HG02588 (cell line): Measurements from ENCODE around the gene EXOC7.
"Not testable (repeated sequence)": the region's sequence is repeated elsewhere in the genome, so short reads cannot be mapped to it uniquely, and the experiment has no call there.

Source experiments
- ATAC-seq: cut with Tn5 transposase; IDR thresholded peaks from one replicate; pipeline ENCODE4 v1.9.1; 2021; ENCODE audit warnings: mild to moderate bottlenecking, moderate library complexity; ENCODE audit not compliant: unreplicated experiment

The EXOC7 gene

DNA sequence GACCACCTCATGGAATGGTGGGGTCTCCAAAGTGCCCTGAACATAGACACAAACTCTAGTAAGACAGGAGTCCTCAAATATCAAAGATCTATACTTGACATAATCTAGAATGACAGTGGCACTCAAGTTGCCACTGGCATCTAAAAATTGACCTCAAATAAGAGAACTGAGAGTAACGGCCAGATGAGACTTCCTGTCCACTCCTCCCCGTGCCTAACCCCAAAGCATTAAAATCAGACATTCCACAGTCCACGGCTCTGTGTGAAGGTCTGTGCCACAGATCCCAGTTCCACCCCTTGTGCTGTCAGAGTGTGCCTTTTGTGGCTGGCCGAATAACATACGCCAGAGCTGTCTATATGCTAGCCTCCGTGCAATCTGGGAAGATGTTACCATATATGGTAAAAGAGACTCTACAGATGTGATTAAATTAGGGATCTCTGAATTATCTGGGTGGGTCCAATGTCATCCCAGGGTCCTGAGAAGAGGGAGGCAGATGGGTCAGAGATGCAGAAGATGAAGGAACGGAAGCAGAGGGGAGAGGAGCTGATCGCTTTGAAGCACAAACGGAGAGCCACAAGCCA lies 55.5 kb downstream of the EXOC7 start:
- no peak for ATAC-seq

DNA sequence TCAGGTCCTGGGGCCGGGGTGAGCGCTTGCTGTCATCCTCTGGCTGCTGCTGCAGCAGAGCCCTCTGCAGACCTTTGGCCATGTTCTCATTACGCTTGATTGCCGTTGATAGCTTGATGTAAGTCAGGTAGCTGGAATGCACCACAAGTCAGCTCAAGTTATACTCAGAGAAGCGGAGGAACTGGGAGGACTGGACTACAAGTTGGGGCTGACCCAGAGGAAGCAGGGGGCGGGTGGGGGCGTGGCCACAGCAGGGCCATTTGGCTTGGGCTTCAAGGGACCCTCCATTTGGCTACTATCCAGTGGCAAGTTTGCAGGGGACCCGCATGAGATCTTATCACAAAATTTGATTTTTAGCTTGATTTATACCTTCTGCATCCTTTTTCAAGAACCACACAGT lies 57.5 kb downstream of the EXOC7 start:
- ATAC-seq: no peak

DNA sequence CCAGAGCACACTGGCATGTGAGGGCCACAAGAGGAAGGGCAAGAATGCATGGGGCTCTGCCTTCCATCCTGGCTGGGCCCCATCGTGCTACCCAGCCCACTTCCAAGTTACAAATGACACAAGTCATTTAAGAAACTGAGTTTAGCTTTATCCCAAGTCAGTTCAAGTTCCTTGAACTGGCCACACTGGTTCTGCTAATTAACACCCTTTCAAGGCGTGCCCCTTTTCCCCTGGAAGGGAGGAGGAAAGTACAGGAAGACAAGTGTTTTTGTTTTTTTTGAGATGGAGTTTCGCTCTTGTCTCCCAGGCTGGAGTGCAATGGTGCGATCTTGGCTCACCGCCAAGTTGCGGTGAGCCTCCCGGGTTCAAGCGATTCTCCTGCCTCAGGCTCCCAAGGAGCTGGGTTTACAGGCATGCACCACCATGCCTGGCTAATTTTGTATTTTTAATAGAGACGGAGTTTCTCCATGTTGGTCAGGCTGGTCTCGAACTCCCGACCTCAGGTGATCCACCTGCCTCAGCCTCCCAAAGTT lies 59.0 kb downstream of the EXOC7 start:
- ATAC-seq: not testable (repeated sequence)

DNA sequence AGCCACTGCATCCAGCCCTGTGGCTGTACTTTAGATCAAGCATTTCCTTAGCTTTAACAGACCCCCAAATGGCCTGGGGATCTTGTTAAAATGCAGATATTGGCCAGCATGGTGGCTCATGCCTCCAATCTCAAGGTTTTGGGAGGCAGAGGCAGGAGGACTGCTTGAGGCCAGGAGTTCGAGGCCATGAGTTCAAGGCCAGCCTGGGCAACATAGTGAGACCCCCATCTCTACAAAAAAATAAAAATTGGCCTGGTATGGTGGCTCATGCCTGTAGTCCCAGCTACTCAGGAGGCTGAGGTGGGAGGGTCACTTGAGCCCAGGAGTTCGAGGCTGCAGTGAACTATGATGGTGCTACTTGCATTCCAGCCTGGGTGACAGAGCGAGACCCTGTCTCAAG lies 60.7 kb downstream of the EXOC7 start:
- ATAC-seq: not testable (repeated sequence)

DNA sequence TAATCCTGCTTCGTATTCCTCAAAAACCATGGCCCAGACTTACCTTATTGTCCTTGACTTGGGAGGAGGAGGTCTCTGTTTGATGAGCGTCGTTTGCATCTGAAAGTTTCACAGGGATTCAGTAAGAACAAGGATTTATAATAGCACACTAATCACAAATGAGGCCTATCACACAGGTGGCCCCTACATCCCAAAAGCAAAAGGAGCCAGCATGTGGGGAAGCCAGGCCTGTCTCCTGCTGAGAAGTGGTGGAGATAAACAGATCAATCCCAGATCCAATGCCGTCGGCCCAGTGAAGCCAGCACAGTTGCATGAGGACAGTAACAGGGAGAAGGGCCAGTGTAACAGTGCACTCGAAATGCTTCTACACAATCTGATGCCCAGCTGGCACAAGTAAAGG lies 63.2 kb downstream of the EXOC7 start:
- ATAC-seq: no peak

DNA sequence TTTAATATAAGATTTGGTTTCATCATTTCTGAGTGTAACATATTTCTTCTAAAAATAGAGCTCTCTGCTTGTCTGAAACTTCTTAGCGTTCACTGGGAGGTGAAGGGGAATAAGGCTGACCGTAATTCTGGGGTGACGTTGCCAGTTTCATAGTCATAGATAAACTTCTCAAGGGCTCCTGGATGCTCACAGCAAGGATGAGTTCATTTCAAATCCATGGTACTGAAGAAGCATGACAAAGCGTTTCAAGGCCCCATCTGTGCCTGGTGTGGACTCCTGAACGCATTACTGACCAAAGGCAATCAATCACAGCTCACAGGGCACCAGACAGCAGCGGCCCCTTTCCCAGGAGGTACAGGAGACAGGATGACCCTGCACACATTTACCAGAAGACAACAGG lies 64.5 kb downstream of the EXOC7 start:
- ATAC-seq: no peak

DNA sequence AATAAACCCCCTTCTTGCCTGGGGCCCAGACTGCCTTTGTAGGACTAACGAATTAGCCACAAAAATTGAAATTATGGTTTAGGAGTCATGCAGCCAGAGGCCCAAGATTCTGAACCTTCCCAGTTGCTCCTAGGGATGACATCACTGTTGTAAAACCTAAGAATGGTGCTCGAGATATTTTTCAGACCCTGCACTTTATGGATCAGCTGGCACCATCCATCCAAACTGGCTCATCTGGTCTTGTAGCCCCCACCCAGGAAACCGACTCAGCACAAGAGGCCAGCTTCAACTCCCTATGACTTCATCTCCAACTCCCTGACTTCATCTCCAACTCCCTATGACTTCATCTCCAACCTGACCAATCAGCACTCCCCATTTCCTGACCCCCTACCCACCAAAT lies 65.5 kb downstream of the EXOC7 start:
- no peak for ATAC-seq

DNA sequence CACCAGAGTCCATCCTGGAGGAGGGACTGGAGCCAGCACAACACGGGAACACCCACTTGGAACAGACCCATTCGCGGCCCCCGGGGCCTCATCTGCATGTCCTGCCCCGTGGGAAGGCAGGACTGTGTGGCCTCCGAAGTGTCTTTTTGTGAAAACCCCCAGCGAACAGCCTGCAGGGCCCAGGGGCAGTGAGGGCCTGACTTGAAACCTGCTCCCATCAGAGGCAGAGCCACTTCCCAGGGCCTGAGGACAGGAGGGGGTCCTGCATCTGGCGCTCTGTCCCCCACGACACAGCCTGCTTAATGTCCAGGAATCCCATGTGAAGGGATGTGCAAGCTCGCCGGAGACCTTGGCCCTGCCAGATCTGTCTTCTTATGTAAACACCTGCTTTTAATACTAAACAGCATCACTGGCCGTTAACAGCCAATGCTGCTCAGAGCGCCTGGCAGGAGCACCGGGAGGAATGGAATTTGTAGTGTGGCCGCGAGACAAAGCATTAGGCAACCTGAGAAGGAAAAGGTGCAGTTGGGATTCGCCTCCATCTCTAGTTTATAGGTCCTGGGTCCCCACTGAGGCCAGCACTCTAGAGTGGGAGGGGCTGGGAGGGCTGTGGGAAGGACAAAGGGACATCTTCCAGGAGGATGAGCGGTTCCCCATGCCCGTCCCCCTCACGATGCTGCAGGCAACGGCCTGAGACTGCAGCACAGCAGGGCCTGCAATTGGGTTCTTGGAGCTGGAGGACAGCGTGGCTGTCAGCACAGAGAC lies 66.9 kb downstream of the EXOC7 start:
- no peak for ATAC-seq

DNA sequence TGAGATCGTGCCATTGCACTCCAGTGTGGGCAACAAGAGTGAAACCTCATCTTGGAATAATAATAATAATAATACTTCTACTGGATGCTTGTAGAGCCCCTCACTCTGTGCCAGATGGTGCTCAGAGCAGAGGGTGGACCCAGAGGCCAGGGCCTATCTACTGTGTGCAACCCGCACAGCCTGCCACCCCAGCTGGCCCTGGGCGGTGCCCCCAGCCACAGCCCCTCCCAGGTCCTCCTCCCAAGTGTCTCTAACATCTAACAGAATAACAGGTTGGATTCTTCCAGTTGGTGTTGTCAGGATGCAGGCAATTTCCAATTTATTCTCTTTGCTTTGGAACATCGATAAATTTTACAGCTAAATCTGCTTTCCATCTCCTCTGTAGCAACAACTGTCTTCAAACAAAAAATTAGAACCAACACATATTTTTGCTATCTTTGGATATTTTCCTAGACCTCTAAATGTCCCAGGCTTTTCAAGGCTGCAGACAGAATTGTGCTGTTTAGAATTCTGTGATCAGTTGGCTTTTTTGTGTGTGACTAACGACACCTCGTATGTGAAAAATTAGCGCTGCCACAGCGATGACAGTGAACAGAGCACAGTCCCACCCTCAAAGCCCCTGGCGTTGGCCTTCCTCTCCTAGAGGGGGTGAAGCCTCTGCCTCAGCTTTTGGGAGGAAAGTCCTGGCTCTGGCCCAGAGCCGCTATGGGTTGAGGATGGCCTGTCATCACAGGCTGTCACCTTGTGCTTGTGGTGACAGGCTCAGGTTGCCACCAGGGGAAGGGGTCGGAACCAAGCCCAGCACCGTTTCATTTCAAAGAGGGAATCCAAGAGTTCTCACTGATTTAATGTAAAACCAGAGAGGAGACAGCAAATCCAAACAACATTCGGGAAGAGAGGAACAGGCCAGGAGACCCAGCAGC lies 68.9 kb downstream of the EXOC7 start:
- no peak for ATAC-seq

DNA sequence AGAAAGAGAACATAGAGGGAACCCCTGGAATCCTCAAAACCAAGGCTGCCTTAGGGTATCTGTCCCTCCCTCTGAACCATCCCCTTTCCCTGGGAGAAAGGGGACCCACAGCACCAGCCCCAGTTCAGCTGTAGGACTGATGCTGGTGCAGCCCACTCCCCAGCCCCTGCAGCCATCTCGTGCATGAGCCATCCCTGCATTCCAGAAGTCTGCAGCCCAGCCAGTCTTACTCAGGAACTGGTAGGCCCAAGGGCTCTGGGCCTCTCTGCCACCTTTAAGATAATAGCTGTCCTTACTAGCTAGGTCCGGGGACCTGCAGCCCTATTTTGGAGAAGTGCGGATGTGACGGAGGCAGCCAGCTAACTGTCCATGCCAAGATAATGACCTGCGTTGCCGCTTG lies 70.4 kb downstream of the EXOC7 start:
- ATAC-seq: no peak

DNA sequence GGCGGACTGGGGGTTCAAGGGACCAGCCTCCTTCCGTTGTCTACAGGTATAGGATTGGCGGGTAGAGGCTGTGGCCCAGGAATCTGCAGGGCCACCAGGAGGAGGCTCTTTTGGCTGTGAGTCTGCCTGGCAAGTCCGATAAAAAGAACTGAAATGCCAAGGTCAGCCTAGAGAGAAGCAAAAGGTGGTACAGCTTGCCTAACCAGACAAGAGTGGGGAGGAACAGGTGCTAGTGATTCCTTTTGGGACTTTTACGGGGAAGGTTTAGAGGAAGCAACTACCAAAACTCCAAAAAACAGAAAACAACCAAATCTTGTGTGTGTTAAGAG lies 70.8 kb downstream of the EXOC7 start:
- ATAC-seq: no peak

DNA sequence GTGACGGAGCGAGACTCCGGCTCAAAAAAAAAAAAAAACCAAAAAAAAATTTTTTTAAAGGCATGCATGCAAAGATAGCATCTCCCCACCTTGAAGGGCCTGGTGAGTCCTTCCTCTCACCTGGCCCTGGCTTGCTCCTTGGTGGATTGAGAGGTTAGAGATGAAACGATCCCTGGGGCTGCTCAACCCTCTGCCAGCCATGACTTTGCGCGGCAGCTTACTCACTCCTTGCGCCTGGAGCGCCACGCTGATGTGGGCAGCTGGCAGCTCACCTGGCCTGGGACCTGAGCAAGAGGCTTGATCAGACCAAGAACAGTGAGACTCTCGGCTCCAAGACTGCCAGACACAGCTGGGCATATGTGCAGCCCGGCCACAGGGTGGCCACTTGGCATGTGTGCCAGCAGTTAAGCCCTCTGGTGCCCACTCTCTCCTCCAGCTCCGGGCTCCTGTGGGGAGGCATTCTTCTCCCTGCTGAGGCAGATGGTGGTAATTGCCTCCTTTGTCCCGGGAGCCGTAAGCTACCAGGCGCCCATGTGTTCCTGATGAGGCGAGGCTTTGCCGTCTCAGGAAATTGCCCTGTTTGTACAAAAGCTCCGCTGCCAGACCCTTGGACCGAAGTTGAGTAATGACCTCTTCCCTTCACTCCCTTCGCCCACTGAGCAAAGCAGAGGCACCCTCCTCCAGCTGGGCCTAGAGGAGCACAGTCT lies 71.4 kb downstream of the EXOC7 start:
- no peak for ATAC-seq
